ENCODE results near the gene SH3BGRL2. TPM values are rescaled to one million over a fixed set of nuclear protein-coding genes. Genes with fewer than 3 reads are reported as not detected.
"Not testable (repeated sequence)": the region's sequence is repeated elsewhere in the genome, so short reads cannot be mapped to it uniquely, and the experiment has no call there.

Gene SH3BGRL2
- total RNA-seq, 1 donor from 2014 or later = 21.2 TPM

GRCh38 chr6:79702691-79703090 is 71.6 kb downstream of the SH3BGRL2 start:
- DNase-seq = no peak

- DNase-seq = no peak
These were observed 73.1 kb downstream of the SH3BGRL2 start for GRCh38 chr6:79704200-79704599.

DNA sequence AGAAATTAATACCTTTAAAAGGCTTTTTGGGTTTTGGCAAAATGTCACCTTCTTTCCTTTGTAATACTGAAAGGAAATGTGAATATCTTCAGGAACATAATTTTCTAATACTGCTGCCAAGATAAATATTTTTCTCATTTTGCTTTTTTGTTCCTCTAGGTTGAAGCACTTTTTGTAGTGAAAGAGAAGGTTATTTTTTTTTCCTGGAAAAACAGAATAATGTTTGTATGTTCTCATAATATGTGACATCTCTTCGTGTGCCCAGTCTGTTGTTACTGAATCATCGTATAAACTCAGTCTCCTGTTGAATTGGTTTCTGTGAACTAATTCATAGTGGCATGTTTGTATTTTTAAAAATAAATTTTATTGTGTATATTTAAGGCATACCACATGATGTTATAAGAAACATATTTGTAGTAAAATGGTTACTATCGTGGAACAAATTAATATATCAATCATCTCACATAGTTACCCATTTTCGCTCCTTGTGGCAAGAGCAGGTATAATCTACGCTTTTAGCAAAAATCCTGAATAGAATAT is 74.4 kb downstream of the SH3BGRL2 start:
- DNase-seq = no peak

DNA sequence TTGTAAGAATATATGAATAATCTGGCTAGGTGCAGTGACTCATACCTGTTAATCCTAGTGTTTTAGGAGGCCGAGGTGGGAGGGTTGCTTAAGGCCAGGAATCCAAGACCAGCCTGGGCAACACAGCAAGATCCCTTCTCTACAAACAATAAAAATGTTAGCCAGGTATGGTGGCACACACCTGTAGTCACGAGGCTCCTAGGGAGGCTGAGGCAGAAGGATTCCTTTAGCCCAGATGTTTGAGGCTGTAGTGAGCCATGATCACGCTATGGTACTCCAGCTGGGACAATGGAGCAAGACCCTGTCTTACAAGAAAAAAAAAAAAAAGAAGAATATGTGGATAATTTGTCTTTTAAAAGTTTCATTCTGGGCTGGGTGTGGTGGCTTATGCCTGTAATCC is 75.4 kb downstream of the SH3BGRL2 start:
- no peak for DNase-seq

GRCh38 chr6:79707621-79708020 is 76.5 kb downstream of the SH3BGRL2 start:
- no peak for DNase-seq

DNA sequence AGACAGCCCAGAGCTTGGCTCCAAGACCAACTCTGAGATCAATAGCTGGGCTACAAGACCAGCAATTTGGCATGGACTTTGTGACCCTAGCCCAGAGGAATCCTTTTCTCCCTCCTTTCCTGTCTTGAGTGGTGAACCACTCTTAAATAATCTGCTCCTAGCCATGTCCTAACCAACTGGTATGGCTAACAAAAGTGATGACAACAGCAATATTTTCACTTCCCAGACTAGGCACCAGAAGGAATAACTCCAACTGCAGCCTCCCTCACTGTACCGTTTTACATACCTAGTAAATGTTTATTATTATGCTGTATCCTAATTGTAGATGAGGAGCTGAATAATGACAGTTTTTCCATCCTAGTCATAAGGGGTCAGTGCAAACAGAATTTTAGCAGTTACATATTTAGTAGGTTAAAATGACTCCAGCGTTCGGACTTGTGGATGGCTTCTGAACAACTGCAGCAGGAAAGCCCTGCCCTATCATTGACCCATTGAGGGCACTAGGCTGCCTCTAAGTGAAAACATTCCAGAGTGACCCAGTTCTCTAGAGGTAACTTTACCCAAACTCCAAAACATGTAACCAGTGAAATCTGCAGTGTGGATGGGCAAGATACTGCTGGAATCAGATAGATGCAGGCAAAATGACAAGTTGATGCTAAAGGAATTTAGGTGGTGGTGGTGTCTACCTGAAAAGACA is 77.1 kb downstream of the SH3BGRL2 start:
- no peak for DNase-seq

DNA sequence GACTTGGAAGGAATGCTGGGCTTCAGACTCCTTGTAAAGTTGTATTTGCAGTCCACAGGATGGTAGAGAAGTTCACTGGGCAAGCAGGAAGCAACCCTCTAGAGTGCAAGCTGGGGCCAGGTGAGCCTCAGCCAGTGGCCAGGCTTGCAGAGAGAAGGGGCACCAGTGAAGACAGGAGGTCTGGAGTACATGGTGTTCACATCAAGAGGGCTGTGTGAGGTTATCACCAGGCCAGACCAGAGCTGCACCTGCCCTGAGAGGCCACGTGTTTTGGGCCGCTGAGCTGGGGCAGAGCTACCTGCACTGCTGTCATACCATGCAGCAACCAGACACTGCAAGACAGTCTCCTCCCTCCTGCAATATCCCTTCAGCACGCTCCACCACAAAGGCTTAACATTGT is 79.0 kb downstream of the SH3BGRL2 start:
- no peak for DNase-seq

GRCh38 chr6:79711167-79711566 is 80.0 kb downstream of the SH3BGRL2 start:
- no peak for DNase-seq

- DNase-seq = no peak
These were observed 81.0 kb downstream of the SH3BGRL2 start for GRCh38 chr6:79712144-79712543.

- DNase-seq = no peak
These were observed 81.5 kb downstream of the SH3BGRL2 start for GRCh38 chr6:79712616-79713135.

DNA sequence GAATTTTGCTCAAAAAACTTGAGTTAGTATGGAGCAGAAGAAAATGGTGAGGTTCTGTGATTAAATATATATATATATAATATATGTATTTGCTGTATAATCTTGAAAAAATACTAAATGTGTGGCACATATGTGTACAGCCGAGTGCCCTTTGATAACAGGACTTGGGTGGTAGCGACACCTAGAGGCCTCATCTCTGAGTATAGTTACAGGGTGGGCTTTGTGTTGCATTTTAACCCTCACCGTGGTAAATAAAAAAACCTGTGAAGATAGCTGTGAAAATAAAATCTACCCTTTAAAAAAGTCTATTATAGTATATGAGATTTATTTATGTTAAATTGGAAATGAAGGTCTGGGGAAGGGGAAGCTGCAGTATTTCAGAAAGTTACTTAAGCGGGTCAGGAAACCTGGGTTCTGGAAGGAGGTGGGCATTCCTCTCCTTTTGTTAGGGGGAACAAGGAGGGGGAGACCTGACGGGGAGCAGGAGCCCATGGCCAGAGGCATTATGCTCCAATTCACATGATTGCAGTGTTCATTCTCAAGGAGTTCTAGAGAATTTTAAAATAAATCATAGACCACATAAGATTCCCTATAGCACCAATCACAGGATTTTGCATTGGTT is 82.7 kb downstream of the SH3BGRL2 start:
- DNase-seq = no peak

GRCh38 chr6:79717989-79718388 is 86.9 kb downstream of the SH3BGRL2 start:
- no peak for DNase-seq

DNA sequence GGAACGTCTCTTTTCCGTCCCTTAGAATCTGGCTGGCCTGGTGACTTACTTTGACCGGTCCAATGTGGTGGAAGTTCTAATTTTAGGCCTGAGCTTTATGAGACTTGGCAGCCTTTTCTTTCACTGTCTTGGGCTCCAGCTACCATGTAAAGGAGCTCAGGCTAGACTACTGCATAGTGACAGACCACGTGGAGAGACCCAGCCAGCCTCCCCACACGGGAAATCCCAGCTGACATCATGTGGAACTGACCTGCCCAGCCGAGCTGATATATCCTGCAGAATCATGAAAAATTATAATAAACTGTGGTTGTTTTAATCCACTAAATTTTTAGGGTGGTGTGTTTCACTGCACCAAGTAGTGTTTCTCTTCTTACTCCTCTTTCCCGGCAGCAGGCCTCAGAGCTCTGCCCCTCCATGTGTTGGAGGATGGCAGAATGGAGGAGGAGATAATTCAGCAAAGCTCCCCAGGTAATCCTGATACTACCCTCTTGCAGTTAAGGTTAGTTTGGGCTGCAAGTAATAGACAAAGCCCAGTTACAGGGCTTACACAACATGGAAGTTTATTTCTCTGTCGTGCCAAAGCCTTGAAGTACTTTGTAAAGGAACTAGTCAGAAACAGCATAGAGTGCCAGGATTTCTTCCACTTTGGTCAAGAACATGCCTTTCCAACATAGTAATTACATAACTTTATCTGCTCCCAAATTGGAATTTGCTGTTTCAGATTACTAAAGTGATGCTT is 87.5 kb downstream of the SH3BGRL2 start:
- no peak for DNase-seq

GRCh38 chr6:79719248-79719960 is 88.3 kb downstream of the SH3BGRL2 start:
- peak; percentile 43 for DNase-seq

- DNase-seq = no peak
These were observed 93.7 kb downstream of the SH3BGRL2 start for GRCh38 chr6:79724816-79725215.

- DNase-seq = no peak
These were observed 100.3 kb downstream of the SH3BGRL2 start for GRCh38 chr6:79731471-79731870.

GRCh38 chr6:79733388-79733787 is 102.3 kb downstream of the SH3BGRL2 start:
- no peak for DNase-seq

DNA sequence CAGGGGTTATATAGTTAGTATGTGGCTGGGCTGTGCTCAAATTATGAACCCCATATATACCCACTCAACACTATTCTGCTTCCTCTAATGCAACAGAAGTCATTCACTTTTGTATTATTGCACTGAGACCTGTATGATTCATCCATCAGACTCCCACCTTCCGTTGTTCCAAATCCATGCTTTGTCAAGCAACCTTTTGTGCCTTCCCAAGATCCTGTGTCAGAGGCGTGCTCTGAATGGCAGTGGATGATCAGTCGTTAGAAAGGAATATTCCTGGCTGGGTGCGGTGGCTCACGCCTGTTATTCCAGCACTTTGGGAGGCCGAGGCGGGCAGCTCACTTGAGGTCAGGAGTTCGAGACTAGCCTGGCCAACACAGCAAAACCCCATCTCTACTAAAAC is 103.2 kb downstream of the SH3BGRL2 start:
- DNase-seq = no peak

DNA sequence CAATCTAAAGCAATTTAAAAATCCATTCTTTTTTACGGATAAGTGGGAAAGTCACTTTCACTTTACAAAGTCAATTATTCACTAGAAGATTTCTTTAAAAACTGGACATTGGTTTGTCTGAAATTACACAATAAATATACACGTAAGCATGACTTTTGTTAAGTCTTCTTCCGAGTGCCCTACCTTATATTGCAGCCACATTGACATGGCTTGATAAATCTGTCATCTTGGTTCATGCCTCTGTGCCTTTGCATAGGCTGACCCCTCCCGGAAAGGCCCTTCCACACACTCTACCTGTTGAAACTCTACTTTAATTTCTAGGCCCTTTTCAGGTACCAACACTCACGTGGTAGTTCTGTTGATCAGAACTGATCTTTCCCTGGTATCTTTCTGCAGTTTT is 104.1 kb downstream of the SH3BGRL2 start:
- DNase-seq = no peak

GRCh38 chr6:79737172-79737571 is 106.0 kb downstream of the SH3BGRL2 start:
- DNase-seq = peak; percentile 29

- DNase-seq = no peak
These were observed 110.9 kb downstream of the SH3BGRL2 start for GRCh38 chr6:79742030-79742429.

- not testable (repeated sequence) for DNase-seq
These were observed 114.2 kb downstream of the SH3BGRL2 start for GRCh38 chr6:79745282-79745681.
